ENCODE measurements around the gene SCD5.

The SCD5 gene

GRCh38 chr4:82691431-82691830, 107.2 kb downstream of the SCD5 start:
- no peak for DNase-seq (ENCODE audit: low read depth, low spot score)

GRCh38 chr4:82688091-82688795, 110.4 kb downstream of the SCD5 start:
- DNase-seq (ENCODE audit: low read depth, low spot score) = no peak

GRCh38 chr4:82687531-82687930, 111.1 kb downstream of the SCD5 start:
- DNase-seq (ENCODE audit: low read depth, low spot score) = no peak

- no peak for DNase-seq (ENCODE audit: low read depth, low spot score)
Observed at GRCh38 chr4:82681754-82682153, 116.8 kb downstream of the SCD5 start.

- no peak for DNase-seq (ENCODE audit: low read depth, low spot score)
Observed at GRCh38 chr4:82680834-82681233, 117.8 kb downstream of the SCD5 start.

- no peak for DNase-seq (ENCODE audit: low read depth, low spot score)
Observed at GRCh38 chr4:82679531-82679930, 119.1 kb downstream of the SCD5 start.

GRCh38 chr4:82678051-82678450, 120.5 kb downstream of the SCD5 start:
- no peak for DNase-seq (ENCODE audit: low read depth, low spot score)

- no peak for DNase-seq (ENCODE audit: low read depth, low spot score)
Observed at GRCh38 chr4:82677327-82677726, 121.3 kb downstream of the SCD5 start.

- DNase-seq (ENCODE audit: low read depth, low spot score) = no peak
Observed at GRCh38 chr4:82667761-82668480, 130.7 kb downstream of the SCD5 start.

- DNase-seq (ENCODE audit: low read depth, low spot score) = no peak
Observed at GRCh38 chr4:82666970-82667665, 131.5 kb downstream of the SCD5 start.

- no peak for DNase-seq (ENCODE audit: low read depth, low spot score)
Observed at GRCh38 chr4:82661181-82661992, 137.2 kb downstream of the SCD5 start.

GRCh38 chr4:82652062-82652461, 146.5 kb downstream of the SCD5 start:
- no peak for DNase-seq (ENCODE audit: low read depth, low spot score)

GRCh38 chr4:82650868-82651267, 147.7 kb downstream of the SCD5 start:
- DNase-seq (ENCODE audit: low read depth, low spot score) = no peak

GRCh38 chr4:82648356-82648755, 150.2 kb downstream of the SCD5 start:
- no peak for DNase-seq (ENCODE audit: low read depth, low spot score)

- no peak for DNase-seq (ENCODE audit: low read depth, low spot score)
Observed at GRCh38 chr4:82645936-82646565, 152.5 kb downstream of the SCD5 start.

GRCh38 chr4:82644734-82645126, 153.9 kb downstream of the SCD5 start:
- no peak for DNase-seq (ENCODE audit: low read depth, low spot score)

- peak; percentile 24 for DNase-seq (ENCODE audit: low read depth, low spot score)
Observed at GRCh38 chr4:82643994-82644733, 154.4 kb downstream of the SCD5 start.

- DNase-seq (ENCODE audit: low read depth, low spot score) = no peak
Observed at GRCh38 chr4:82642331-82642730, 156.3 kb downstream of the SCD5 start.

- no peak for DNase-seq (ENCODE audit: low read depth, low spot score)
Observed at GRCh38 chr4:82640540-82640939, 158.1 kb downstream of the SCD5 start.

GRCh38 chr4:82639971-82640370, 158.6 kb downstream of the SCD5 start:
- DNase-seq (ENCODE audit: low read depth, low spot score) = no peak

- DNase-seq (ENCODE audit: low read depth, low spot score) = no peak
Observed at GRCh38 chr4:82638479-82638878, 160.1 kb downstream of the SCD5 start.

All from smooth muscle cell of the brain vasculature (primary cell).